ENCODE results near the gene DENND1B. TPM values are rescaled to one million over a fixed set of nuclear protein-coding genes. Genes with fewer than 3 reads are reported as not detected.
A peak's percentile ranks its signal among the peaks of the same experiment; 100 is the strongest.

Gene DENND1B
- total RNA-seq: 10 to 100 TPM; 21.4 to 27.6 (median 27.1) TPM
- polyA plus RNA-seq: 4.1 TPM
- long read RNA-seq, donor 1, full-length matches to known transcripts: 11 of 48 reads
- long read RNA-seq, donor 1, partial matches to known transcripts: 8 of 48 reads
- long read RNA-seq, donor 1, other reads (novel, unspliced or antisense): 29 of 48 reads
- long read RNA-seq, donor 2, full-length matches to known transcripts: 6 of 24 reads
- long read RNA-seq, donor 2, partial matches to known transcripts: 1 of 24 reads
- long read RNA-seq, donor 2, other reads (novel, unspliced or antisense): 17 of 24 reads
- long read RNA-seq, donor 3, full-length matches to known transcripts: 4 of 31 reads
- long read RNA-seq, donor 3, partial matches to known transcripts: 1 of 31 reads
- long read RNA-seq, donor 3, other reads (novel, unspliced or antisense): 26 of 31 reads
- long read RNA-seq, donor 4, full-length matches to known transcripts: 3 of 17 reads
- long read RNA-seq, donor 4, partial matches to known transcripts: 1 of 17 reads
- long read RNA-seq, donor 4, other reads (novel, unspliced or antisense): 13 of 17 reads

- H3K9me3 ChIP-seq (ENCODE audit: control insufficient read depth, low read length): no peaks in the 10 kb centered on the region
- DNase-seq (peak; percentile 69 to 90 (median 90)), ATAC-seq (peak; percentile 81 to 87)
- 11% methylated on average over 51 of the region's 51 CpGs for WGBS
- no peaks in the 10 kb centered on the region for H3K27me3 ChIP-seq (ENCODE audit: control insufficient read depth, insufficient read depth)
- H3K4me3 ChIP-seq (ENCODE audit: low read length): peak within 1 kb of the TSS; percentile 97
- peak within 1 kb of the TSS; percentile 97 for H3K27ac ChIP-seq (ENCODE audit: low read length)
- intact Hi-C loops (cut with DNase I): no loop called here
- peaks cover 8% of the 10 kb centered on the region for H3K4me1 ChIP-seq (ENCODE audit: control insufficient read depth, insufficient read depth, low read length)
Measured at GRCh38 chr1:197775282-197776262, at the start of gene DENND1B. Gene DENND1B (minus strand): TSS chr1:197775480. CDS start chr1:197775155, 325 bp downstream.

GRCh38 chr1:197814306-197814705 is 39.0 kb upstream of the DENND1B start:
- H3K4me1 ChIP-seq (ENCODE audit: control insufficient read depth, insufficient read depth, low read length): no peaks in the 10 kb centered on the region
- no peak for DNase-seq
- 70% methylated on average over 2 of the region's 2 CpGs for WGBS
- intact Hi-C loops (cut with DNase I): no loop called here
- no peak overlapping the region for H3K27ac ChIP-seq (ENCODE audit: low read length)
- H3K27me3 ChIP-seq (ENCODE audit: control insufficient read depth, insufficient read depth): no peaks in the 10 kb centered on the region
- H3K9me3 ChIP-seq (ENCODE audit: control insufficient read depth, low read length): peaks cover 2% of the 10 kb centered on the region
- H3K4me3 ChIP-seq (ENCODE audit: low read length): no peak overlapping the region
- ATAC-seq: no peak

GRCh38 chr1:197813741-197814140 is 38.5 kb upstream of the DENND1B start:
- ATAC-seq (no peak), DNase-seq (no peak)
- H3K27ac ChIP-seq (ENCODE audit: low read length): no peak overlapping the region
- H3K4me3 ChIP-seq (ENCODE audit: low read length): no peak overlapping the region
- no peaks in the 10 kb centered on the region for H3K4me1 ChIP-seq (ENCODE audit: control insufficient read depth, insufficient read depth, low read length)
- 67% methylated on average over 5 of the region's 5 CpGs for WGBS
- peaks cover 2% of the 10 kb centered on the region for H3K9me3 ChIP-seq (ENCODE audit: control insufficient read depth, low read length)
- intact Hi-C loops (cut with DNase I): no loop called here
- H3K27me3 ChIP-seq (ENCODE audit: control insufficient read depth, insufficient read depth): no peaks in the 10 kb centered on the region

- 46% methylated on average over 1 of the region's 1 CpG for WGBS
- no peak overlapping the region for H3K4me3 ChIP-seq (ENCODE audit: low read length)
- no peaks in the 10 kb centered on the region for H3K27me3 ChIP-seq (ENCODE audit: control insufficient read depth, insufficient read depth)
- peak in 1 of 2 donors; percentile 43 for ATAC-seq
- H3K4me1 ChIP-seq (ENCODE audit: control insufficient read depth, insufficient read depth, low read length): no peaks in the 10 kb centered on the region
- H3K27ac ChIP-seq (ENCODE audit: low read length): no peak overlapping the region
- H3K9me3 ChIP-seq (ENCODE audit: control insufficient read depth, low read length): peaks cover 2% of the 10 kb centered on the region
- intact Hi-C loops (cut with DNase I): no loop called here
- DNase-seq: no peak
Measured at GRCh38 chr1:197811769-197812168, 36.5 kb upstream of the DENND1B start.

GRCh38 chr1:197810812-197811211 is 35.5 kb upstream of the DENND1B start:
- DNase-seq (no peak), ATAC-seq (no peak)
- intact Hi-C loops (cut with DNase I): no loop called here
- no peak overlapping the region for H3K27ac ChIP-seq (ENCODE audit: low read length)
- WGBS: 65% methylated on average over 4 of the region's 4 CpGs
- no peaks in the 10 kb centered on the region for H3K27me3 ChIP-seq (ENCODE audit: control insufficient read depth, insufficient read depth)
- no peak overlapping the region for H3K4me3 ChIP-seq (ENCODE audit: low read length)
- H3K4me1 ChIP-seq (ENCODE audit: control insufficient read depth, insufficient read depth, low read length): no peaks in the 10 kb centered on the region
- peaks cover 2% of the 10 kb centered on the region for H3K9me3 ChIP-seq (ENCODE audit: control insufficient read depth, low read length)

GRCh38 chr1:197808880-197809279 is 33.6 kb upstream of the DENND1B start:
- Histone ChIP-seq H3K9me3 (ENCODE audit: control insufficient read depth, low read length) (no peaks in the 10 kb centered on the region), H3K4me3 (ENCODE audit: low read length) (no peak overlapping the region), H3K27ac (ENCODE audit: low read length) (no peak overlapping the region), H3K4me1 (ENCODE audit: control insufficient read depth, insufficient read depth, low read length) (no peaks in the 10 kb centered on the region), H3K27me3 (ENCODE audit: control insufficient read depth, insufficient read depth) (no peaks in the 10 kb centered on the region)
- no peak for DNase-seq
- 46% methylated on average over 3 of the region's 3 CpGs for WGBS
- ATAC-seq: no peak
- intact Hi-C loops (cut with DNase I): no loop called here

GRCh38 chr1:197807739-197808453 is 32.6 kb upstream of the DENND1B start:
- WGBS: 46% methylated on average over 5 of the region's 5 CpGs
- Histone ChIP-seq H3K9me3 (ENCODE audit: control insufficient read depth, low read length) (no peaks in the 10 kb centered on the region), H3K4me1 (ENCODE audit: control insufficient read depth, insufficient read depth, low read length) (no peaks in the 10 kb centered on the region), H3K27ac (ENCODE audit: low read length) (no peak overlapping the region), H3K4me3 (ENCODE audit: low read length) (no peak overlapping the region), H3K27me3 (ENCODE audit: control insufficient read depth, insufficient read depth) (no peaks in the 10 kb centered on the region)
- intact Hi-C loops (cut with DNase I): no loop called here
- no peak for DNase-seq
- no peak for ATAC-seq

- Histone ChIP-seq H3K27ac (ENCODE audit: low read length) (no peak overlapping the region), H3K27me3 (ENCODE audit: control insufficient read depth, insufficient read depth) (no peaks in the 10 kb centered on the region), H3K4me1 (ENCODE audit: control insufficient read depth, insufficient read depth, low read length) (no peaks in the 10 kb centered on the region), H3K9me3 (ENCODE audit: control insufficient read depth, low read length) (no peaks in the 10 kb centered on the region), H3K4me3 (ENCODE audit: low read length) (no peak overlapping the region)
- DNase-seq (no peak), ATAC-seq (no peak)
- intact Hi-C loops (cut with DNase I): no loop called here
- WGBS: 63% methylated on average over 4 of the region's 4 CpGs
Measured at GRCh38 chr1:197807216-197807615, 31.9 kb upstream of the DENND1B start.

- no peak overlapping the region for H3K4me3 ChIP-seq (ENCODE audit: low read length)
- no peaks in the 10 kb centered on the region for H3K27me3 ChIP-seq (ENCODE audit: control insufficient read depth, insufficient read depth)
- WGBS: 97% methylated on average over 1 of the region's 1 CpG
- DNase-seq (no peak), ATAC-seq (no peak)
- H3K4me1 ChIP-seq (ENCODE audit: control insufficient read depth, insufficient read depth, low read length): no peaks in the 10 kb centered on the region
- H3K27ac ChIP-seq (ENCODE audit: low read length): no peak overlapping the region
- H3K9me3 ChIP-seq (ENCODE audit: control insufficient read depth, low read length): peaks cover under 1% of the 10 kb centered on the region
- intact Hi-C loops (cut with DNase I): no loop called here
Measured at GRCh38 chr1:197806718-197807117, 31.4 kb upstream of the DENND1B start.

- Histone ChIP-seq H3K4me3 (ENCODE audit: low read length) (no peak overlapping the region), H3K4me1 (ENCODE audit: control insufficient read depth, insufficient read depth, low read length) (no peaks in the 10 kb centered on the region), H3K9me3 (ENCODE audit: control insufficient read depth, low read length) (peaks cover 4% of the 10 kb centered on the region), H3K27ac (ENCODE audit: low read length) (no peak overlapping the region), H3K27me3 (ENCODE audit: control insufficient read depth, insufficient read depth) (no peaks in the 10 kb centered on the region)
- 94% methylated on average over 4 of the region's 4 CpGs for WGBS
- intact Hi-C loops (cut with DNase I): no loop called here
- DNase-seq (no peak), ATAC-seq (no peak)
Measured at GRCh38 chr1:197801684-197802083, 26.4 kb upstream of the DENND1B start.
